ENCODE results near the gene EGLN3. TPM values are rescaled to one million over a fixed set of nuclear protein-coding genes. Genes with fewer than 3 reads are reported as not detected.

EGLN3 gene
- total and polyA plus RNA-seq, 4 donors, result 1.3 to 2.3 (median 1.5) TPM

GRCh38 chr14:33999771-34000291, 49.0 kb upstream of the EGLN3 start:
- Histone ChIP-seq H3K9me3 (ENCODE audit: control insufficient read depth in 4 of 4, low read length in 3 of 4) (no peaks in the 10 kb centered on the region), H3K4me3 (ENCODE audit: low read depth in 1 of 3, low read length in 3 of 3) (no peak overlapping the region), H3K27ac (ENCODE audit: low read depth in 1 of 2, low read length in 2 of 2) (no peak overlapping the region), H3K9ac (ENCODE audit: low read depth in 1 of 2, low read length in 2 of 2) (no peak overlapping the region), H3K27me3 (ENCODE audit: control insufficient read depth in 4 of 4, insufficient read depth in 4 of 4, low read length in 3 of 4) (no peaks in the 10 kb centered on the region), H3K4me1 (ENCODE audit: control insufficient read depth in 4 of 4, insufficient read depth in 4 of 4, low read length in 3 of 4) (no peaks in the 10 kb centered on the region), H3K36me3 (ENCODE audit: control insufficient read depth in 4 of 4, insufficient read depth in 3 of 4, low read depth in 1 of 4, low read length in 3 of 4) (no peaks in the 10 kb centered on the region)
- WGBS, result 83% methylated on average over 3 of the region's 3 CpGs
- no peak for DNase-seq (ENCODE audit: low spot score)
- TF ChIP-seq CTCF (IDR thresholded peaks at IDR 0.05; ENCODE audit: low read depth, low read length, missing input control) (no peak), YY1 (IDR thresholded peaks at IDR 0.05) (no peak), MAX (IDR thresholded peaks at IDR 0.05) (no peak), FOXA1 (IDR thresholded peaks at IDR 0.05) (no peak), GABPA (IDR thresholded peaks at IDR 0.05 in 1 of 2, conservative IDR thresholded peaks at IDR 0.05 in 1 of 2) (no peak), ZBTB33 (IDR thresholded peaks at IDR 0.05) (no peak), REST (IDR thresholded peaks at IDR 0.05) (no peak), FOXA2 (IDR thresholded peaks at IDR 0.05) (no peak), TAF1 (conservative IDR thresholded peaks at IDR 0.05) (no peak), EGR1 (IDR thresholded peaks at IDR 0.05; ENCODE audit: low read depth in 2 of 2) (no peak), RAD21 (IDR thresholded peaks at IDR 0.05) (no peak), HNF4G (IDR thresholded peaks at IDR 0.05) (no peak), NR2F2 (IDR thresholded peaks at IDR 0.05) (no peak), HNF4A (conservative IDR thresholded peaks at IDR 0.05) (no peak), SP1 (IDR thresholded peaks at IDR 0.05) (no peak), ATF3 (IDR thresholded peaks at IDR 0.05) (no peak), RXRA (IDR thresholded peaks at IDR 0.05) (no peak), JUND (IDR thresholded peaks at IDR 0.05) (no peak)

Data from liver (tissue), 9 donors.